Motor neuron (in vitro differentiated cells): ENCODE data around the gene MRPS34. TPM values are rescaled to one million over a fixed set of nuclear protein-coding genes. Genes with fewer than 3 reads are reported as not detected.

Experiments
- ATAC-seq, 8 experiments: fragments of 200-7000 bp; cut with Tn5 transposase; replicated peaks in 6 of 8; 2 replicates each; pipeline ENCODE4 v1.8.0; 2021; ENCODE audit warnings: mild to moderate bottlenecking in 8 of 8, moderate library complexity in 8 of 8
- H3K27ac ChIP-seq, 2 donors: fragments of 250-450 bp; sonication (Bioruptor Pico); 2 replicates each; pipeline ENCODE4 v1.9.0; 2021; ENCODE audit warnings: antibody characterized with exemption in 2 of 2, mild to moderate bottlenecking in 2 of 2, moderate library complexity in 1 of 2
- H3K4me1 ChIP-seq, 2 donors: fragments of 250-450 bp; sonication (Bioruptor Pico); replicated peaks in 1 of 2; 2 replicates each; pipeline ENCODE4 v1.6.1; 2021; ENCODE audit warnings: antibody characterized with exemption in 2 of 2, mild to moderate bottlenecking in 2 of 2, moderate library complexity in 1 of 2
- H3K4me3 ChIP-seq, 5 donors: fragments of 250-450 bp; sonication (Bioruptor Pico); 2 replicates each; pipeline ENCODE4 v1.9.0; 2021; ENCODE audit warnings: antibody characterized with exemption in 5 of 5, mild to moderate bottlenecking in 5 of 5, moderate library complexity in 4 of 5
- WGBS, 10 experiments: fragments of 450-650 bp; shearing (Covaris generic); methylation state at CpG; one replicate each; pipeline ENCODE4 v1.0.0; 2022; 5-methylcytosine and 5-hydroxymethylcytosine counted together
- in situ Hi-C, 9 experiments: fragments of 400-800 bp; cut with MboI; loops; one replicate each; pipeline ENCODE4 v1.15.0; 2021; ENCODE audit warnings: low sequenced_read_pairs in 9 of 9, low pct_unique_long_range_greater_than_20kb in 2 of 9; ENCODE audit not compliant: unreplicated experiment in 9 of 9
- total RNA-seq, 8 experiments: library from RNA; unstranded; fragments of 300-600 nt; gene quantifications; 2 replicates each; pipeline versions ENCODE4 v1.2.3 to v1.2.4, GENCODE V29; 2022

MRPS34 gene
- total RNA-seq, 8 experiments from 2014 or later = 68.4 to 150 (median 87.1) TPM

- no peak overlapping the region for H3K27ac ChIP-seq
- no peak for ATAC-seq
- in situ Hi-C loops = no loop called here
- WGBS, 10 experiments = 100% methylated on average over 1 to 6 of the region's 15 CpGs; no CpG with 5 or more reads in 7 of the 10 experiments
- H3K4me3 ChIP-seq = no peak overlapping the region
- no peaks in the 10 kb centered on the region for H3K4me1 ChIP-seq
Measured at GRCh38 chr16:1760911-1761310, 12.0 kb downstream of the MRPS34 start.

DNA sequence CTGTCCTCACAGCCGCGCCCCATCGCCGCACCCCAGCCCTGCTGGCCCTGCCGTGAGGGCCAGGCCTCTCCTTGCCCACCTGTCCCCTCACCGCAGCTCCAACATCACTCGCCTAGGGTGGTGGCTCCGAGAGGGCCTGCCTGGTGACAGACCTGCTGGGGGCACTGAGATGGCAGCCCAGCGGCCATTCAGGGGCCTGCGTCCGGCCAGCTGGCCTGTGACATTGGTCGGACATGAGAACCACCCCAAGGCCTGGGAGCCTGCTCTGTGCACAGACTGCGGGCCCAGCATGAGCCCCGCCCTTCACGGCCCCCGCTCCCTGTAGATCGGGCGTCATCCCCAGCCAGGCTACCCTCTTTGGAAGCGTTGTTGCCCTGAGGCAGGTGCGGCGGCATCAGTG lies 13.4 kb downstream of the MRPS34 start:
- in situ Hi-C loops = no loop called here
- ATAC-seq = no peak
- no peaks in the 10 kb centered on the region for H3K4me1 ChIP-seq
- H3K27ac ChIP-seq = no peak overlapping the region
- WGBS, 10 experiments = 90 to 100% (median 96%) methylated on average over 2 to 10 of the region's 21 CpGs; no CpG with 5 or more reads in 7 of the 10 experiments
- no peak overlapping the region for H3K4me3 ChIP-seq

DNA sequence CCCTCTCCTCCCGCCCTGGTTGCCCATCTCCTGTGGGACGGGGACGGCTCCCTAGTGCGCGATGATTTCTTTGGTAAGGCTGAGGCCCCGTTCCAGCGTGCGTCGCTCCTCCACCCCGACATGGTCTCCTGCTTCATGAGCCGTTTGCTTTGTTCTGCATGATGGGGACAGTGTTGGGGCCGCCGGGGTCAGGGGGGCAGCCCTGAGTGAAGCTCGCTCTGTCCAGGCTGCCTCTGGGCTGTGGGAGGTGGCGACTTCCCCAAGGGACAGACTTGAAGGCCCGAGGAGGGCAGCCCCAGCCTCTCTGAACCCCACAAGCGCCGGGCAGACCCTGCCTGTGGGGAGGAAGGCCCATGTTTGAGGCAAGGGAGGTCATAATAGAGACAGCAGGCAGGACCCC lies 14.0 kb downstream of the MRPS34 start:
- WGBS, 10 experiments = 90 to 95% methylated on average over 4 to 5 of the region's 18 CpGs; no CpG with 5 or more reads in 8 of the 10 experiments
- Histone ChIP-seq H3K4me3 (no peak overlapping the region), H3K27ac (no peak overlapping the region), H3K4me1 (no peaks in the 10 kb centered on the region)
- in situ Hi-C loops = no loop called here
- ATAC-seq = no peak

GRCh38 chr16:1757714-1758461 lies 15.0 kb downstream of the MRPS34 start:
- Histone ChIP-seq H3K4me3 (no peak overlapping the region), H3K27ac (no peak overlapping the region), H3K4me1 (no peaks in the 10 kb centered on the region)
- in situ Hi-C loops = no loop called here
- ATAC-seq = peak in 2 of 8 experiments; percentile 7
- WGBS, 10 experiments = 73 to 100% (median 98%) methylated on average over 1 to 8 of the region's 37 CpGs; no CpG with 5 or more reads in 4 of the 10 experiments

DNA sequence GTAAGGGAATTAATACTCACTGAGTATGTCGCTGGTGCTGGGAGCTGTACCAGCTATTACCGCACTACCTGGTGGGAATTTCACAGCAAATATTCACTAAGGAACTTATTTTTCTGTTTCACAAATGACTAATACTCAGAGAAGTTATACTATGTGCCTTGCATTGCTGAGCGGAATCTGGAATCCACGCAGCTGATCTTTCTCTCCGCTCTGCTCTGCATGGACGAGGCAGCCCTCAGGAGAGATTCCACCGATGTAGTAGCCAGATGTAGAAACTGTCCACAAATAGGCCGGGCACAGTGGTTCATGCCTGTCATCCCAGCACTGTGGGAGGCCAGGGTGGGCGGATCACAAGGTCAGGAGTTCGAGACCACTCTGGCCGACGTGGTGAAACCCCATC lies 18.7 kb downstream of the MRPS34 start:
- H3K27ac ChIP-seq = no peak overlapping the region
- in situ Hi-C loops = no loop called here

GRCh38 chr16:1752853-1753252 lies 20.1 kb downstream of the MRPS34 start:
- WGBS, 10 experiments = 76 to 100% (median 93%) methylated on average over 1 to 11 of the region's 14 CpGs; no CpG with 5 or more reads in 1 of the 10 experiments
- in situ Hi-C loops = no loop called here

More for the DNA sequence above, 18.7 kb downstream of the MRPS34 start:
- Histone ChIP-seq H3K4me3 (no peak overlapping the region), H3K4me1 (no peaks in the 10 kb centered on the region)
- WGBS, 10 experiments = 80 to 98% (median 93%) methylated on average over 1 to 11 of the region's 12 CpGs; no CpG with 5 or more reads in 3 of the 10 experiments
- no peak for ATAC-seq

GRCh38 chr16:1751946-1752345 lies 21.0 kb downstream of the MRPS34 start:
- ATAC-seq = peak in 4 of 8 experiments; percentile 8 to 24 (median 10)
- no peak overlapping the region for H3K27ac ChIP-seq
- in situ Hi-C loops = no loop called here
- H3K4me1 ChIP-seq = no peaks in the 10 kb centered on the region
- H3K4me3 ChIP-seq = no peak overlapping the region
- 80 to 100% (median 89%) methylated on average over 1 to 8 of the region's 16 CpGs; no CpG with 5 or more reads in 4 of the 10 experiments for WGBS, 10 experiments

More at GRCh38 chr16:1752853-1753252, 20.1 kb downstream of the MRPS34 start:
- ATAC-seq = no peak
- Histone ChIP-seq H3K4me1 (no peaks in the 10 kb centered on the region), H3K27ac (no peak overlapping the region), H3K4me3 (no peak overlapping the region)

DNA sequence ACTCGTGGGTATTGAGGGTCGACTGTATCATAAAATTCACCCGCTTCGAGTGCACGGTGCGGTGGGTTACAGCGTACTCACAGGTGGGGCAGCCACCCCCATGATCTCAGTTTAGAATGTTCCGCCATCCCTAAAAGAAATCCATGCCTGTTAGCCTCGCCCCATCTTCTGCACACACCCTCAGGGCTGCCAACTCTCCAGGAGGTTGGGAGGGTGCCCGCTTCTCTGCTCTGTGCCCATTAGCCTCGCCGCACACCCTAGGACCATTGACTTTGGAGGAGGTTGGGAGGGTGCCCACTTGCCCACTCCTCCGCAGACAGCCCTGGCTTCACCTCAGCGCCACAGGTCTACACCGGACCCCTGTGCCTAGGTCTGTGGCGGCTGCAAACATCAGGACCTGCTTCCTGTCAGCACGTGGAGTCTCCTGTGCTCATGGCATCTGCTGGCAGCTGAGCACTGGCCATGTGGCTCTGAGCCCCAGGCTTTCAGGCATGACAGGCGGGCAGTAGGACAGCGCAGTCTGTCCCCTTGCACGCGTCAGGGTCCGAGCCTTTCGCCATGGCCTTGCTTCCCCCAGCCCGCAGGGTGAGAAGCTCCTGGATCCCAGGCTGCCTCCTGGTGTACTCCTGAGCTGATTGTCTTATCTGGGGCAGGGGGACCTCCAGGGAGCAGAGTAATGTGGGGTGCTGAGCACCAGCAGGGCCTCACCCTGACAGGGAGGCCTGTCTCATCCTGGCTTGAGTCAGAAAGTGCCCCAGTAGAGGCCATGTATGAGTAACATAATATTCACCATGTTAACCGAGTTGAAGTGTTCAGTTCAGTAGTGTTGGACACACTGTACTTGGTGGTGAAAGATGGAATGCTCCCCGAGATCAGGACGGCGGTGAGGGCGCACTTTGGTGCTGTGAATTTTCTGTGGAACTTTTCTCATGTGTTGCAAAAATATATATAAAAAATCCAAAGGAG lies 23.5 kb downstream of the MRPS34 start:
- H3K4me1 ChIP-seq = no peaks in the 10 kb centered on the region
- 81 to 100% (median 97%) methylated on average over 1 to 17 of the region's 29 CpGs for WGBS, 10 experiments
- no peak overlapping the region for H3K4me3 ChIP-seq
- peak in 1 of 8 experiments; percentile 12 for ATAC-seq
- in situ Hi-C loops = no loop called here
- no peak overlapping the region for H3K27ac ChIP-seq

DNA sequence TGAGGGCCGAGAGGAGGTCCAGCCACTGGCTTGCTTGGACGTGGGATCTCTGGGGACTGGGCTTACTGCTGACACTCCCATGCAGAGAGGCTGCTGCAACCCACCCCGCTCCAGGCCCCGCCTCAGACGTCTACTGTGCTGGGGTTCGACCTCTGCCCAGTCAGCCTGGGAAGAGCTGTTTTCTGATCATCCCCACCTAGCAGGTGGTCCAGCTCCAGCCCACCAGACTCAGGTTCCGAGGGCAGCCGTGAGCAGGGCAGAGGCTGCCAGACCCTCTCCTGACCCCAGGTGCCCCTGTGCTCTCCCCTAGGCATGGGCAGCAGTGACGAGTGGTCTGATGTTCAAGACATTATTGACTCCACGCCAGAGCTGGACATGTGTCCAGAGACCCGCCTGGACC lies 25.0 kb downstream of the MRPS34 start:
- ATAC-seq = no peak
- WGBS, 10 experiments = 17 to 100% (median 100%) methylated on average over 1 to 2 of the region's 11 CpGs; no CpG with 5 or more reads in 7 of the 10 experiments
- H3K27ac ChIP-seq = no peak overlapping the region
- in situ Hi-C loops = no loop called here
- no peak overlapping the region for H3K4me3 ChIP-seq
- no peaks in the 10 kb centered on the region for H3K4me1 ChIP-seq

DNA sequence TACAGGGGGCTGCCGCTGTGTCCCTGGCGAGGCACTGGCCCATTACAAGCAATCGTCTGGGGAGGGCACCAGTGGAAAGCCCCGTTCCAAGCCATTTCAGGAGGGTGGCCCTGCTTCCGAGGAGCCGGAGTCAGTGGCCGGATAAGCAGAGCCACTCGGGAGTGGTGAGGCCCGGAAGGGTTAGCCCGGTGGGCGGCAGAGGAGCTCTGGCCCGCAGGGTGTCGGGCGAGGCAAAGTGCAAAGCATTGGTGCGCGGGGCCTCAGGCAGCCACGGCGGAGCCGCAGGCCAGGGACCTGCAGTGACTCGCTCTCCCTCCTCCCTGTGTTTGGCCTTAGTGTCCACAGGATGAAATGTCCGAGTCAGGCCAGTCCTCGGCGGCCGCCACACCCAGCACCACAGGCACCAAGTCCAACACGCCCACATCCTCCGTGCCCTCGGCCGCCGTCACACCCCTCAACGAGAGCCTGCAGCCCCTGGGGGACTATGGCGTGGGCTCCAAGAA lies 26.2 kb downstream of the MRPS34 start:
- H3K4me3 ChIP-seq = no peak overlapping the region
- no peaks in the 10 kb centered on the region for H3K4me1 ChIP-seq
- WGBS, 10 experiments = 6 to 90% methylated on average over 3 to 4 of the region's 31 CpGs; no CpG with 5 or more reads in 8 of the 10 experiments
- ATAC-seq = peak in 5 of 8 experiments; percentile 2 to 62 (median 12)
- in situ Hi-C loops = no loop called here
- H3K27ac ChIP-seq = no peak overlapping the region

DNA sequence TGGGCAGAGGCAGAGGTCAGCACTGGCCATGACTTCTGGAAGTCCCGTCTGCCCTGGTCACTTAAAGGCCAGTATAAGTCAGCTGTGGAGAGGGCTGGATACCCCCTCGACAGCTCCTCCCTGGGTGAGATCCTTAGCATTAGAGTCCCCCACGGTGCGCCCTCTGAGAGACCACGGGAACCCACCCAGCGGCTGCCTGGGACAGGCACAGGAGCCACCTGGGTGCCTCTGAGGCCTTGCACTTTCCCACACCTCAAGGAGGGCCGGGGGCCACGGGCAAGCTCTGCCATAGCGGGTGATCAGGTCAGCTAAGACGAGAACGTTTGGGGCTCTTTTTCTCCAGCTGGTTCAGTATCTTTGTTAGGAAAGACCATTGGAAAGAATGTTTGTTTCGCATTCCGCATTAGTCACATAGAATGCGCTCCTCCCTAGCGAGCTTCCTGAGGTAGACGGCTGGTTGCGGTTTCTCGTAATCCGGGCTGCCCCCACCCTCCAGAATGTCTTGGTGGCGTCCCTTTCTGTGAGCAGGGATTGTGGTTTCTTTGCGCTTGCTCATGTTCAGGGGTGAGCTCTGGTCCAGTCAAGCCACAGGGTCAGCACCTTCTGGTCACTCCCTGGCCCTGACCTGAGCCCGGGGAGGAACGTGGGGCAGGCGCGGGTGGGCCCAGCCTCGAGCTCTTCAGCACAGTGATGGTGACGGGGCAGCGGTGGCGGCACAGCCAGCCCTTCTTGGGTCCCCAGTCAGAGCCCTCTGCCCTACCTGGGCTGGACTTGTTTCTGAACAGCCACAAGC lies 26.8 kb downstream of the MRPS34 start:
- in situ Hi-C loops = no loop called here
- H3K27ac ChIP-seq = no peak overlapping the region
- ATAC-seq = peak in 3 of 8 experiments; percentile 62 to 77 (median 69)
- 0 to 100% (median 80%) methylated on average over 1 to 13 of the region's 29 CpGs; no CpG with 5 or more reads in 4 of the 10 experiments for WGBS, 10 experiments
- no peaks in the 10 kb centered on the region for H3K4me1 ChIP-seq
- no peak overlapping the region for H3K4me3 ChIP-seq

DNA sequence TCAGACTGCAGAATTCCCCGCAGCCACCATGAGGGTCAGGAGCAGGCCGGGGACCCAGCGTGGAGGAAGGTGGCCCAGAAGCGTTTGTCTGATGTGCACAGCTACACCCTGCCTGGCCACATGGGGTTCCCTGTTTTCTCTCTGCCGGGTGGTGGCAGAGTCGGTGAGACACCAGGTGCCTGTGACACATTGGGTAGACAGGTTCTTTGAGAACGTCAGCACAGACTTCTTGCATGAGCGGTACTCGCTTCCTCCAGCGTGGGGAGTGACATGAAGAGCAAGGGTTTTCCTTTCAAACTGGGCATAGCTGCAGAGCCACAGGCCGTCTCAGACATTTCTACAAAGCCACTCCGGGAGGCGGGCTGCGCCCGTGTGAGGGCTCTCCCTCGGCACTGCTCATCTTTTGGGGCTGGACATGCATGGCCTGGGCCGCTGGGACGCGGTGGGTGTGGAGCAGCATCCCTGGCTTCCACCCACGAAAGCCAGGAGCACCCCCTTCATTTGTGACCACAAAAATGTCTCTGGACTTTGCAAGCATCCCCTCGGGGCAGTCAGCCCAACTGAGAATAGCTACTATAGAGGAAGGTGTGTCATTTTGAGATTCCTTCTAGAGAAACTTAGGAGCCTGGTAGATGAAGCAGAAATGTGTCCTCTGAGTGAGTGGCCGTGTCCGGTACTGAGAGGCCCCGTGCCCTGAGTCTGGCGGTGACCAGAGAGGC lies 27.6 kb downstream of the MRPS34 start:
- no peak overlapping the region for H3K4me3 ChIP-seq
- no peak overlapping the region for H3K27ac ChIP-seq
- whole genome bisulfite sequencing, 10 experiments = 80 to 100% (median 85%) methylated on average over 1 to 8 of the region's 25 CpGs; no CpG with 5 or more reads in 4 of the 10 experiments
- in situ Hi-C loops = no loop called here
- peak in 3 of 8 experiments; percentile 34 to 79 (median 75) for ATAC-seq
- H3K4me1 ChIP-seq = no peaks in the 10 kb centered on the region
